ENCODE measurements around the gene CNTN4.

The CNTN4 gene

DNA sequence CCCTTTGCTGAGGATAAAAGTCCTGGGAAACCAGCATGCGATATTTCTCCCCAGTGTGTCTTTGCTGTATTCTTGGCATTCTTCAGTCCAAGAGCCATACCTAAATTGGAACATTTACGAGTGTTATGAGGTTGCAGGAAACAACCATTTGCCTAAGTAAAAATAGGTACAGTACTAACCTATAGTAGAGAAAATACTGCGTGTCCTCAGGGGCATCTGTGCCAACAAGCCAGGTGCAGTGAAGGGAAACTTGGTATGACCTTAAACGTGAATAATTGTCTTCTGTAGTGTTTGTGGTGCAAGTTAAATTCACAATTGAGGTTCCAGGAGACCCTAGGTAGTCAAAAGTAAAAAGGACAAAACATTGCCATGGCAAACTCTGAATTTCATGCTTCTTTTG lies 999.3 kb downstream of the CNTN4 start:
- Histone ChIP-seq H3K9me2 (ENCODE audit: low read depth, low read length) (no peaks in the 10 kb centered on the region), H3K9ac (ENCODE audit: low read length) (no peak overlapping the region), H3F3A (ENCODE audit: insufficient read depth, low read length) (no peaks in the 10 kb centered on the region), H3K4me2 (ENCODE audit: low read length) (no peak overlapping the region), H3K4me1 (ENCODE audit: insufficient read depth, low read length, severe bottlenecking) (no peaks in the 10 kb centered on the region), H3K4me3 (ENCODE audit: low read depth, low read length, poor library complexity, severe bottlenecking) (no peak overlapping the region), H3K27ac (ENCODE audit: low read depth, low read length, poor library complexity, severe bottlenecking) (no peak overlapping the region), H3K36me3 (ENCODE audit: insufficient read depth, low read length) (no peaks in the 10 kb centered on the region), H3K27me3 (ENCODE audit: insufficient read depth, low read length) (peaks cover 4% of the 10 kb centered on the region; the same call in 1 of the 2 replicates), H2AFZ (ENCODE audit: low read length) (no peak overlapping the region), H4K20me1 (ENCODE audit: insufficient read depth, low read length) (no peaks in the 10 kb centered on the region), H3K79me2 (ENCODE audit: insufficient read depth, low read length) (no peaks in the 10 kb centered on the region), H3K9me3 (ENCODE audit: low read length) (no peaks in the 10 kb centered on the region)
- TF ChIP-seq, protein P1, sequence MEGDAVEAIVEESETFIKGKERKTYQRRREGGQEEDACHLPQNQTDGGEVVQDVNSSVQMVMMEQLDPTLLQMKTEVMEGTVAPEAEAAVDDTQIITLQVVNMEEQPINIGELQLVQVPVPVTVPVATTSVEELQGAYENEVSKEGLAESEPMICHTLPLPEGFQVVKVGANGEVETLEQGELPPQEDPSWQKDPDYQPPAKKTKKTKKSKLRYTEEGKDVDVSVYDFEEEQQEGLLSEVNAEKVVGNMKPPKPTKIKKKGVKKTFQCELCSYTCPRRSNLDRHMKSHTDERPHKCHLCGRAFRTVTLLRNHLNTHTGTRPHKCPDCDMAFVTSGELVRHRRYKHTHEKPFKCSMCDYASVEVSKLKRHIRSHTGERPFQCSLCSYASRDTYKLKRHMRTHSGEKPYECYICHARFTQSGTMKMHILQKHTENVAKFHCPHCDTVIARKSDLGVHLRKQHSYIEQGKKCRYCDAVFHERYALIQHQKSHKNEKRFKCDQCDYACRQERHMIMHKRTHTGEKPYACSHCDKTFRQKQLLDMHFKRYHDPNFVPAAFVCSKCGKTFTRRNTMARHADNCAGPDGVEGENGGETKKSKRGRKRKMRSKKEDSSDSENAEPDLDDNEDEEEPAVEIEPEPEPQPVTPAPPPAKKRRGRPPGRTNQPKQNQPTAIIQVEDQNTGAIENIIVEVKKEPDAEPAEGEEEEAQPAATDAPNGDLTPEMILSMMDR (IDR thresholded peaks at IDR 0.05; ENCODE audit: low read length): no peak
- no peak for TF ChIP-seq EZH2 (IDR thresholded peaks at IDR 0.05; ENCODE audit: borderline replicate concordance, low read length)

DNA sequence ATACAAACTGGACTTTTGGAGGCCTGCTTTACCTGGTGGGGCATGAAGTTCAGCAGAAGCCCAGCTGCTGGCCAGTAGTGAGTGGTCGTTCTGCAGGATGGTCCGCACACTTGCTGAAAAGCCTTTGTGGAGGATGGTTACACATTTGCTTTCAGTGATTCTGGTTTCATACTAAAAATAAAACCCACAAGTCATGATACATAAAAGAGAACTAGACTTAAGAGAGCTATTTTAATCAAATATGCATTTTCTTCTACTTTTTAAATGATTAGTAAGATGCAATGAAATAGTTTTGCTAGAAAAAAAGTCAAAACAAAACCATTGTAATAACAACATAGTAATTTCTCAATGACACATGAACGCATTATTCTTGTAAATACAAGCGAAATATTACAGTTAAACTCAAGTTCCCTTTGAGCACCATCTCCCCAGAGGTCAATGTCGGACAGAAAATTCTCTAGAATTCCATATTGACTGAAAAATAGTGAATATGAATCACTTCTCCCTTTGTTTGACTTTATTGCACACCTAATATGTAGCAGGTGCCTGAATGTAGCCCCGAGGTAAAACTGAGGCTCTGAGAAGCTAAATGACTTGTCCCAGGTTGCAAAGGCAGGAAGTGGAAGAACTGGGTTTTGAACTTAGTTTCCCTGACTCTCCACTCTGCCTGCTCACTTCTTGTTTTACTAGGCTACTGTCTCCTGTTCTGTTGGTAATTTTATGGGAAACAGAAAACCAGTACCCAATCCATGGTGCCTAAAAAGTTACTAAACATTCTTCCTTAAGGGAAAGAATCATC lies 1003.2 kb downstream of the CNTN4 start:
- Histone ChIP-seq H3K27ac (ENCODE audit: low read depth, low read length, poor library complexity, severe bottlenecking) (no peak overlapping the region), H3K4me2 (ENCODE audit: low read length) (no peak overlapping the region), H3K9ac (ENCODE audit: low read length) (no peak overlapping the region), H3K4me1 (ENCODE audit: insufficient read depth, low read length, severe bottlenecking) (no peaks in the 10 kb centered on the region), H3F3A (ENCODE audit: insufficient read depth, low read length) (no peaks in the 10 kb centered on the region), H4K20me1 (ENCODE audit: insufficient read depth, low read length) (no peaks in the 10 kb centered on the region), H3K9me2 (ENCODE audit: low read depth, low read length) (no peaks in the 10 kb centered on the region), H3K79me2 (ENCODE audit: insufficient read depth, low read length) (no peaks in the 10 kb centered on the region), H3K36me3 (ENCODE audit: insufficient read depth, low read length) (no peaks in the 10 kb centered on the region), H3K9me3 (ENCODE audit: low read length) (no peaks in the 10 kb centered on the region), H3K27me3 (ENCODE audit: insufficient read depth, low read length) (peaks cover 2% of the 10 kb centered on the region; the same call in 1 of the 2 replicates), H2AFZ (ENCODE audit: low read length) (no peak overlapping the region), H3K4me3 (ENCODE audit: low read depth, low read length, poor library complexity, severe bottlenecking) (no peak overlapping the region)
- TF ChIP-seq, protein P1 (IDR thresholded peaks at IDR 0.05; ENCODE audit: low read length): no peak
- TF ChIP-seq EZH2 (IDR thresholded peaks at IDR 0.05; ENCODE audit: borderline replicate concordance, low read length): no peak

GRCh38 chr3:3102751-3103150 lies 1004.1 kb downstream of the CNTN4 start:
- Histone ChIP-seq H3K4me1 (ENCODE audit: insufficient read depth, low read length, severe bottlenecking) (no peaks in the 10 kb centered on the region), H3K9me3 (ENCODE audit: low read length) (no peaks in the 10 kb centered on the region), H4K20me1 (ENCODE audit: insufficient read depth, low read length) (no peaks in the 10 kb centered on the region), H3K9ac (ENCODE audit: low read length) (no peak overlapping the region), H3F3A (ENCODE audit: insufficient read depth, low read length) (no peaks in the 10 kb centered on the region), H2AFZ (ENCODE audit: low read length) (no peak overlapping the region), H3K36me3 (ENCODE audit: insufficient read depth, low read length) (no peaks in the 10 kb centered on the region), H3K4me2 (ENCODE audit: low read length) (no peak overlapping the region), H3K27ac (ENCODE audit: low read depth, low read length, poor library complexity, severe bottlenecking) (no peak overlapping the region), H3K4me3 (ENCODE audit: low read depth, low read length, poor library complexity, severe bottlenecking) (no peak overlapping the region), H3K9me2 (ENCODE audit: low read depth, low read length) (no peaks in the 10 kb centered on the region), H3K27me3 (ENCODE audit: insufficient read depth, low read length) (no peaks in the 10 kb centered on the region), H3K79me2 (ENCODE audit: insufficient read depth, low read length) (no peaks in the 10 kb centered on the region)
- no peak for TF ChIP-seq EZH2 (IDR thresholded peaks at IDR 0.05; ENCODE audit: borderline replicate concordance, low read length)
- TF ChIP-seq, protein P1 (IDR thresholded peaks at IDR 0.05; ENCODE audit: low read length): no peak
